ENCODE results near the gene XXYLT1. TPM values are rescaled to one million over a fixed set of nuclear protein-coding genes. Genes with fewer than 3 reads are reported as not detected.
"Not testable (repeated sequence)": the region's sequence is repeated elsewhere in the genome, so short reads cannot be mapped to it uniquely, and the experiment has no call there.

The XXYLT1 gene
- total RNA-seq, 1 experiment from 2014 or later = 25.5 TPM

DNA sequence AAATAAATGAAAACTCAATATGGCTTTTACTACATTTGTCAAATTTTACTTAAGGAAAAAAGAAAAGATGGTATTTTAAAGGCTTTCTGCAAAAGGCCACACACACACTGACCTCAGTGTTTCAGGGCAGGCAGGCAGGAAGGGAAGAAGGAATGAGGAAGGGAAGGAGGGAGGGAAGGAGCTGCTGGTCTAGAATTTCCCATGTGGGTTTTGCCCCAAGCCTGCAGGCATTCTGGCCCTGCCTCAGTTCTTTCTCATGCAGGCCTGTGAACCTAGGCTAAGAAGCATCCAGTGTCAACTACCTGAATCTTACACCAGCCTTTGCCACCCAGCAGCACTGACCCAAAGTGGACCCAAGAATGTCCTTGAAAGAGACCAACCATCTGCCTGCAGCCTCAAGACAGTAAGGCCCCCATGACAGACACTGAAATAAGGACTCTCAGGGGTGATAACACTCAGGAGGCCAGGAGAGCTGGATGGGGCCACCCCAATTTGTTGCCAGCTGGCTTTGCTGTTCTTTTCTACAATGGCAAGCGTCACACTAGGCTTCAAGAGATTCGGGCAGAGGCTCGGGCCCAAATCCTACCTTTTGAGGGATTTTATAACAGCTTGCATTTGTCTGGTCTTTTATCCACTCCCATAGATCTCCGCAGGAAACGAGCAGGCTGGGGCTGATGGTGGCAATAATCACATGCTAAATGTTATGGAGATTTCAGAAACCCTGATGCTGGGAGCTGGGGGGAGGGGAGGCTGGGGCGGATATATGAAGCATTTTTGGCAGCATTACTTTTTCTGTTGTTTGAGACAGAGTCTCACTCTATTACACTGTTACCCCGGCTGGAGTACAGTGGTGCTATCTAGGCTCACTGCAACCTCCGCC lies 51.4 kb downstream of the XXYLT1 start:
- no TSS peak for BruUV-seq (replicated peaks)
- H3K27me3 ChIP-seq (ENCODE audit: low read length) = no peaks in the 10 kb centered on the region
- DNase-seq = no peak
- H3K79me2 ChIP-seq (ENCODE audit: low read length) = 0 out of 2 replicates have a peak, but pooled peaks cover 7% of the 10 kb centered on the region
- H3K9me2 ChIP-seq (replicated peaks; ENCODE audit: low read length) = no peaks in the 10 kb centered on the region
- no peak overlapping the region for H3K4me2 ChIP-seq (ENCODE audit: low read length)
- ATAC-seq = no peak
- no peak for TF ChIP-seq EZH2phosphoT487 (IDR thresholded peaks at IDR 0.05; ENCODE audit: borderline replicate concordance, low read length)
- TF ChIP-seq, protein P1, sequence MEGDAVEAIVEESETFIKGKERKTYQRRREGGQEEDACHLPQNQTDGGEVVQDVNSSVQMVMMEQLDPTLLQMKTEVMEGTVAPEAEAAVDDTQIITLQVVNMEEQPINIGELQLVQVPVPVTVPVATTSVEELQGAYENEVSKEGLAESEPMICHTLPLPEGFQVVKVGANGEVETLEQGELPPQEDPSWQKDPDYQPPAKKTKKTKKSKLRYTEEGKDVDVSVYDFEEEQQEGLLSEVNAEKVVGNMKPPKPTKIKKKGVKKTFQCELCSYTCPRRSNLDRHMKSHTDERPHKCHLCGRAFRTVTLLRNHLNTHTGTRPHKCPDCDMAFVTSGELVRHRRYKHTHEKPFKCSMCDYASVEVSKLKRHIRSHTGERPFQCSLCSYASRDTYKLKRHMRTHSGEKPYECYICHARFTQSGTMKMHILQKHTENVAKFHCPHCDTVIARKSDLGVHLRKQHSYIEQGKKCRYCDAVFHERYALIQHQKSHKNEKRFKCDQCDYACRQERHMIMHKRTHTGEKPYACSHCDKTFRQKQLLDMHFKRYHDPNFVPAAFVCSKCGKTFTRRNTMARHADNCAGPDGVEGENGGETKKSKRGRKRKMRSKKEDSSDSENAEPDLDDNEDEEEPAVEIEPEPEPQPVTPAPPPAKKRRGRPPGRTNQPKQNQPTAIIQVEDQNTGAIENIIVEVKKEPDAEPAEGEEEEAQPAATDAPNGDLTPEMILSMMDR (conservative IDR thresholded peaks at IDR 0.05; ENCODE audit: low read depth, low read length) = no peak
- TF ChIP-seq EZH2 (IDR thresholded peaks at IDR 0.05; ENCODE audit: low read length, unreplicated experiment) = no peak
- H3K4me1 ChIP-seq (ENCODE audit: insufficient read depth, low read length) = peaks cover 13% of the 10 kb centered on the region
- POLR2A ChIA-PET (ENCODE audit: unreplicated experiment) = no interaction called here
- H2AFZ ChIP-seq (ENCODE audit: low read length) = no peak overlapping the region
- no peaks in the 10 kb centered on the region for H3K9me3 ChIP-seq (ENCODE audit: low read length)
- H3F3A ChIP-seq (ENCODE audit: low read length, unreplicated experiment) = no peaks in the 10 kb centered on the region
- no peak overlapping the region for H3K9ac ChIP-seq (ENCODE audit: low read length)
- H3K4me3 ChIP-seq (ENCODE audit: low read length) = no peak overlapping the region
- intact Hi-C loops (cut with micrococcal nuclease) = no loop called here
- H3K36me3 ChIP-seq (ENCODE audit: low read depth, low read length) = no peaks in the 10 kb centered on the region
- no peak overlapping the region for H3K27ac ChIP-seq (ENCODE audit: low read length)
- CTCF ChIA-PET = no interaction called here
- no peaks in the 10 kb centered on the region for H4K20me1 ChIP-seq (ENCODE audit: low read length)

DNA sequence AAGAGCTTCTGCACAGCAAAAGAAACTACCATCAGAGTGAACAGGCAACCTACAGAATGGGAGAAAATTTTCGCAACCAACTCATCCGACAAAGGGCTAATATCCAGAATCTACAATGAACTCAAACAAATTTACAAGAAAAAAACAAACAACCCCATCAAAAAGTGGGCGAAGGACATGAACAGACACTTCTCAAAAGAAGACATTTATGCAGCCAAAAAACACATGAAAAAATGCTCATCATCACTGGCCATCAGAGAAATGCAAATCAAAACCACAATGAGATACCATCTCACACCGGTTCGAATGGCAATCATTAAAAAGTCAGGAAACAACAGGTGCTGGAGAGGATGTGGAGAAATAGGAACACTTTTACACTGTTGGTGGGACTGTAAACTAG lies 52.6 kb downstream of the XXYLT1 start:
- BruUV-seq (replicated peaks); CTCF ChIA-PET; H3K9ac ChIP-seq (ENCODE audit: low read length); H3F3A ChIP-seq (ENCODE audit: low read length, unreplicated experiment); H3K4me3 ChIP-seq (ENCODE audit: low read length); H3K9me3 ChIP-seq (ENCODE audit: low read length); POLR2A ChIA-PET (ENCODE audit: unreplicated experiment); intact Hi-C loops (cut with micrococcal nuclease); H3K4me2 ChIP-seq (ENCODE audit: low read length); H3K27ac ChIP-seq (ENCODE audit: low read length); H3K4me1 ChIP-seq (ENCODE audit: insufficient read depth, low read length); H4K20me1 ChIP-seq (ENCODE audit: low read length); H3K27me3 ChIP-seq (ENCODE audit: low read length); H2AFZ ChIP-seq (ENCODE audit: low read length); DNase-seq; H3K36me3 ChIP-seq (ENCODE audit: low read depth, low read length); H3K9me2 ChIP-seq (replicated peaks; ENCODE audit: low read length); ATAC-seq: not testable (repeated sequence)
- H3K79me2 ChIP-seq (ENCODE audit: low read length) = peaks cover 11% of the 10 kb centered on the region; the same call in 1 of the 2 replicates

DNA sequence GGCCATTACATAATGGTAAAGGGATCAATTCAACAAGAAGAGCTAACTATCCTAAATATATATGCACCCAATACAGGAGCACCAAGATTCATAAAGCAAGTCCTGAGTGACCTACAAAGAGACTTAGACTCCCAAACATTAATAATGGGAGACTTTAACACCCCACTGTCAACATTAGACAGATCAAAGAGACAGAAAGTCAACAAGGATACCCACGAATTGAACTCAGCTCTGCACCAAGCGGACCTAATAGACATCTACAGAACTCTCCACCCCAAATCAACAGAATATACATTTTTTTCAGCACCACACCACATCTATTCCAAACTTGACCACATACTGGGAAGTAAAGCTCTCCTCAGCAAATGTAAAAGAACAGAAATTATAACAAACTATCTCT lies 55.4 kb downstream of the XXYLT1 start:
- ATAC-seq; H3K79me2 ChIP-seq (ENCODE audit: low read length); H3K4me2 ChIP-seq (ENCODE audit: low read length); DNase-seq; H3K9me3 ChIP-seq (ENCODE audit: low read length); H2AFZ ChIP-seq (ENCODE audit: low read length); H4K20me1 ChIP-seq (ENCODE audit: low read length); H3K36me3 ChIP-seq (ENCODE audit: low read depth, low read length); H3K9me2 ChIP-seq (replicated peaks; ENCODE audit: low read length); POLR2A ChIA-PET (ENCODE audit: unreplicated experiment); H3K4me1 ChIP-seq (ENCODE audit: insufficient read depth, low read length); CTCF ChIA-PET; H3K27me3 ChIP-seq (ENCODE audit: low read length); H3K27ac ChIP-seq (ENCODE audit: low read length); H3K9ac ChIP-seq (ENCODE audit: low read length); H3F3A ChIP-seq (ENCODE audit: low read length, unreplicated experiment); intact Hi-C loops (cut with micrococcal nuclease); H3K4me3 ChIP-seq (ENCODE audit: low read length); BruUV-seq (replicated peaks): not testable (repeated sequence)
